NCI-H774 (cell line): Measurements from ENCODE around the gene PNPLA8.
"Not testable (repeated sequence)": the region's sequence is repeated elsewhere in the genome, so short reads cannot be mapped to it uniquely, and the experiment has no call there.

Experiments
- DNase-seq: peaks from one replicate; lab custom pipeline; 2025; lab: John Stamatoyannopoulos, UW

PNPLA8 gene

DNA sequence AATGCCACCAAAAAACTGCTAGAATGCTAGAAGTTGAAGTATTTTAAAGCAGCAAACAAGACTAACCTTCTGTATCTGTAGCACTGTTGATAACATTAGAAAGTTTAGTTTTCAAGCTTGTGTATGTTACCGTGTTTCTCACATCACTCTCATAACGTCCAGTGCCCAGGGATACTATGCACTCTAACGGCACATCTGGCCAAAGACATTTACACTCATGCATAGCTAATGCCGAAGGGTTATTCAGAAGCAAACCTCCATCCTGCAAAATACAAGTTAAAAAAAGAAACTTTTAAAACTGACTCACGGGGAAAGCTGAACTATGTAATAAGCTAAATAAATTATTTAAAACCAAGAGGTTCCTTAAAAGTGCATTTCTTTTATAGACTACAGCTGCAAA is 46.8 kb downstream of the PNPLA8 start:
- no peak for DNase-seq

DNA sequence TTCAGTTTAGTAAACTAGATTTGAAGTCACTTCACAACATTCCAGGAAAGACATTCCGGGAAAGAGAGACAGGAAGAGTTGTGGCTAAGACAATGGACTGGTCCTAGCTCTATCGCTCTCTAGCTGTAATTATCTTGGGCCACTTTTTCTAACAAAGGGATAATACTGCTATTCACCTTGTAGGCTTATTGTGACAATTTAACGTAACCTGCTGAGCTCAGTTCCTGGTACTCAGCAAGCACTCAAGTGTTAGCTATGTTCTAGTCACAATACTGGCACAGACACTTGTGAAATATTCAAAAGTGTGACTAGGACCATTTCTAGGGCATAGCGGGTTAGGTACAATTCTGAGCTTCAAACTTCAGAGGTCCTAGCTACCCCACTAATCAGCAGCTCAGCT is 57.7 kb downstream of the PNPLA8 start:
- no peak for DNase-seq

DNA sequence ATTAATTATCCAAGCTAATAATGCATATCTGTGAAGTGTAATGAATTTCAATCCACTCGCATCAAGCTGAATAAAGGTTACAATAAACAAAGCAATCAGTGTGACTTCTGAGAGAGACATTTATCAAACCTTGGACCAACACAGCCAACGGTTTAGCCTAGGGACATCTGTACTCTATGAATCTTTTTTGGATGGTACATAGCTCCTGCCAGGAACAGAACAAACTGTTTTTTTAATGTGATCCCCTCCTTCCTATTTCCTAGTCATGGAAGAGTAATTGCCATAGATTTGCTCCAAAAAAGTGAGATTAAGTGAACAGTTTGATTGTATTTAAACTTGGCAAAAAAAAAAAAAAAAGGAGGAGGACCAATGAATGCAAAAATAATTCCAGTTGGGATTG is 58.5 kb downstream of the PNPLA8 start:
- no peak for DNase-seq

DNA sequence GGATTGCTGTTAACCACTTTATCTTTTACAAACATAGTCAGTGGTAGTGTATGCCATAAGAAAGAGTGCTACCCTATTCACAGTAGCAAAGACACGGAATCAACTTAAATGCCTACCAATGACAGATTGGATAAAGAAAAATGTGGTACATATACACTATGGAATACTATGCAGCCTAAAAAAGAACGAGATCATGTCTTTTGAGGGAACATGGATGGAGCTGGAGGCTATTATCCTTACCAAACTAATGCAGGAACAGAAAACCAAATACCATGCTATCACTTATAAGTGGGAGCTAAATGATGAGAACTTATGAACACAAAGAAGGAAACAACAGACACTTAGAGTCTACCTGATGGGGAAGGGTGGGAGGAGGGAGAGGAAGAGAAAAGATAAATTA is 59.6 kb downstream of the PNPLA8 start:
- not testable (repeated sequence) for DNase-seq

DNA sequence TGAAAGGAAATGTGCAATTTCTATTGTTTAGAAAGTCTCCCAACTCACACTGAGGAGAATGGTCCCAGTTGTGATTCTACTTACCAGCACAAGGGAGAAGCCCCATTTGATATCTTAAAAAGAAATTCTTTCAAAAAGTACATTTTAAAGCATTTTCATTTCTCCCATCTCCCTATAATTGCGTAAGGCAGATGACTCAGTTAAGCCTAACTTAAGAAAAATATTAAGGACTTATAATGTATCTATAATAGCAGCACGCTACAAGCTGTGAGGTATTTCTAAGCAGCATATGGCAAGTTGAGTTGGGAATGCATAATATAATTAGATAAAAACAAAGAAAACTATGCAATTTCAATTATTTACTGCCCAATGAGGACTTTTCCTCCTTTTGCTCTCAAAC is 61.2 kb downstream of the PNPLA8 start:
- DNase-seq: no peak

DNA sequence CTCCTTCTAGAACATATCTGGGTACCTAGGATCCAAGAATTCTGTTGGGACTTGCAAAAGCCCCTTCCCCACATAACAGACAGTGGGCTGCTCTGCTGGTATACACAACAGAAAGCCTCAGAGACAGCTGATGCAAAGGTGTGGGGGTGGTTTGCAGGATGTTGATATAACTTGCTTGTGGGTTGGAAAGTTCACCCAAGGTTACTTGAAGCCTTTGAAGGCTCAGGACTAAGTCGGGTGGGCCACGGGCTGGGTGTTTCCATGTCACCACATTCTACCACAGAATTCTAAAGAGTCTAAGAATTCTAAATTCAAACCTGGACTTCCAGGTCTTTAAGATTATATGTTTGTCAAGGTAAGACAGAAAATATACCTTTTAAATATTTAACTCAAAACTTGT is 62.3 kb downstream of the PNPLA8 start:
- no peak for DNase-seq

DNA sequence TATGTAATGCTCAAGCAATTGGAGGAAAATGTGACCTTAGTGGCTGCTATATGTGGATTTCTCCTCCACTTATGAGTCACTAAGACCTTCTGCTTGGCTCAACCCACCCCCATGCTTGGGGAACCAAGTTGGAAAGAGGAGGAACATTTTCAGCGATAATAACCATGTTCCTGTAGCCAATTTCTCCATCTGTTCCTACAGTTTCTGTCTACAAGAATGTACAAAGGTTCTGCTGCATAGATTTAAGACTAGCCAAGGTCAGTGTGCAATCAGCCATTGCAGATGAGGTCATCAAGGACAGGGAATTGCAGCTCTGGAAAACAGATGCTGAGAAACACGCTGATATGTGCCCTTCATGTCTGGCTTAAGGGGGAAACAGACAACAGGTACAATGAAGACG is 64.1 kb downstream of the PNPLA8 start:
- no peak for DNase-seq

DNA sequence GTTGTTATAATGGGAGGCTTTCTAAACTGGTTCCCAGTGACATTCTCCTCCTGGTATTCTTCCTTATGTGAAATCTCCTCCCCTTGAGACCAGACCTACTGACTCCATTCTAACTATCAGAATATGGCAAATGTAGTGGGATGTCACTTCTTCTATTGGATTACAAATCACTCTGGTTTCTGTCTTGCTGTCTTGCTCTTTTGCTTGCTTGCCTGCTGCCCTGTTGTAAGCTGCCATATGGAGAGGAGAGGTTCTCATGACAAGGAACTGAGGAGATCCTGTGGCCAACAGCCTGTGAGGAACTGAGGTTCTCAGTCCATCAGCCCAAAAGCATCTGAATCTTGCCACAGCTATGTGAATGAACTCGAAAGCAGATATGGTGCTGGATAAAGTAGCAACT is 65.0 kb downstream of the PNPLA8 start:
- DNase-seq: no peak

DNA sequence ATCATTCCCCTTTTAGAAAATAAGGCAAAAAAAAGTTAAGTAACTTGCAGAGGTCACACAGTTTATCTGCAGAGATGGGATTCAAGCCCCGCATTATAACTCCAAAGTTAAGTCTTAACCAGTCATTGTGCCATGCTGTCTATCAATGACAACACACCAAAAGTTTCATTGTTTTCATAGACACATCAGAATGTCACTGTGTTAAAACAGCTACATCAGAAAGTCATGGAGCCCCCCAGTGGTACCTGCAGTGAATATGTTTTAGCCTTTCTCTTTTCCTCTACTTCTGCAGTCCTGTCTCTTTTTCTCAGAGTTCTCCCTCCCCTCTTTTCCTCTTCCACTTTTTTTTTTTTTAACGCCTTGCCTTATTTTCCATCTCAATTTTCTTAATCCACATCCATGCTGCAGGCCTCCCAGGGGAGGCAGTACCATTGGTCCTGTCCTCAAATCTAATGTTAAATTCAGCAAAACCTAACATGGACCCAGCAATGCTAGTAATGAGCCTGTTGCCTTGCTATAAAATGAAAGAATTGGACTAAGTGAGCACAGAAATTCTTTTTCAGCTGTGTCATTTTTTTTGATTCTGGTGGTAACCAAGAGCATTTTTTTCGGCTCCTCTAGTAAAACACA is 65.9 kb downstream of the PNPLA8 start:
- peak; percentile 27 for DNase-seq

DNA sequence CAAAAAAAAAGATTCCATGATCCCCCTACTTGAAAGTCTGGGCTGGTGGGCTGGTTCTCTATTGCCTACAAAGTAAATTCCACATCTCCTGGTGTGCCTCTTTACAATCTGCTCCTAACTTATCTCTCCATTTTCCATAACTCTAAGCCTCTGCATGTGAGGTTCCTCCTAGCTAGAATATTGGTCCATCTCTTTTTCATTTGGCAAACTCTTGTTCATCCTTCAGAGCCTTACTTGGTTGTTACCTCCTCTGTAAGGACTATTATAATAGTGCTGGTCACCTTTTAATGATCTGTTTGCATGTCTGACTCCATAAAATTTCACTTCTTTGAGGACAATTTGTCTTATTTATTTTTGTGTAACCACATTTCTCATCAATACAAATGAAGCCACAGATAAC is 68.1 kb downstream of the PNPLA8 start:
- DNase-seq: no peak

DNA sequence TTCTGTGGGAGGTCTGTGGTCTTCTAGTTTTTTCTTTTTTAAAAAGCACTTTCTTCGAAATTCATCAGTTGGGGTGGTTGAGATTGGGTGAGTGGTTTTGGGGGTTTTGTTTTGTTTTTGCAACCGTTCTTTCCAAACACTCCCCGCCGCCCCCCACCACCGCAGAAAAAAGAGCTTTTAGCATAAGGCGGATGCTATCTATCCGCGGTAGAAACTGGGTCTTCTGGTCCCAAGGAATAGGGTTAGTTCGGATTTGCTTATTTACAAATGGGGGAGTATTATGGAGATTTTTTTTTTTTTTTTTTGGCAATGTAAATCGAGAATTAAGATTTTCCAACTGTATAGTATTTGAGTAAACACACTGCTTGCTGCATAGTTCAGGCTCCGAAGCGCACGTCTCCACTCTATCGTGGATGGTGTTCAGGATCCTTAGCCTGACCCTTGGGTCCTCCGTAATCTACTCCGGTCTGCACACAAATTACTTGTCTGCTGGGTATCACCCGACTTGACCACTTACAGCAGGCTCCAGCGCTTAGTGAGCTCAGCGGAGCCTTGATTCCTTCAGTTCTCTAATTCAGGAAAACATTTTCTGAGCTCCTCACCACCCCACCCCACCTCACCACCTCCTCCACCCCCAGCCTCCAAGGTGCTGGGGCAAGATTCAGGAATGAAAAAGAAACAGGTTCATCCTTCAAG is 68.9 kb downstream of the PNPLA8 start:
- DNase-seq: no peak

DNA sequence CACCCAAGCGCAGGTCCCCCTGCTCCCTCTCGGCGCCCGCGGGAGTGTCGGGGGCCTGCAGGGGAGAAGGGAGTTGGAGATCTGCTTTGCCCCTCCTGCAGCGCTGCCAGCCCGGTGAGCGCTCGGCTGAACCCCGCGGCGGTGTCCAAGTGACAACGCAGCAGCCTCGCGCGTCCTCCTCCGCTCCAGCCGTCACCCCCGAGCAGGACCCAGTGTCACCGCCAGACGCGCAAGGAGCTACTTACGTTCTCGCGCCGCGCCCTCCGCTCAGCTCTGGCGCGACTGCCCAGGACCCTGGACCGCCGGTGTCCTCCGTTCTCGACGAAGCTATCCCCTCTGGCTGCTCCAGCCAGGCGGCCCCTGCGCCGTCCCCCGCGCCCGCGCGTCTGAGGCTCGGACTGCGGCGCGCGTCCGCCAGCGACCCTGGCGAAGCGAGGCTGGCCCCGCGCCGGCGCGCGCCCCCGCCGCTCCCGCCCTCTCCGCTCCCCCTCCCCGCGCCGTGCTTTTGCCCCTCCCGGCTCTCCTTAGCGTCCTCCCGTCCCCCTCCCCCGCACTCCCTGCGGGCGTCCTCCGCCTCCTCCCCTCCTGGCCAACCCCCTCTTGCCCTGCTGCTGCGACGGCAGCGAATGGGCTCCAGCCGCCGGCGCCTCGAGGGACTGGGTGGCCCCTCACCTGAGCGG is 69.8 kb downstream of the PNPLA8 start, which contains the start of gene NRCAM:
TSS of gene NRCAM (minus strand) at position 439 of the 680 bp plus-strand sequence. CDS start 216,372 bp downstream, outside the sequence.
- DNase-seq: peak; percentile 90

DNA sequence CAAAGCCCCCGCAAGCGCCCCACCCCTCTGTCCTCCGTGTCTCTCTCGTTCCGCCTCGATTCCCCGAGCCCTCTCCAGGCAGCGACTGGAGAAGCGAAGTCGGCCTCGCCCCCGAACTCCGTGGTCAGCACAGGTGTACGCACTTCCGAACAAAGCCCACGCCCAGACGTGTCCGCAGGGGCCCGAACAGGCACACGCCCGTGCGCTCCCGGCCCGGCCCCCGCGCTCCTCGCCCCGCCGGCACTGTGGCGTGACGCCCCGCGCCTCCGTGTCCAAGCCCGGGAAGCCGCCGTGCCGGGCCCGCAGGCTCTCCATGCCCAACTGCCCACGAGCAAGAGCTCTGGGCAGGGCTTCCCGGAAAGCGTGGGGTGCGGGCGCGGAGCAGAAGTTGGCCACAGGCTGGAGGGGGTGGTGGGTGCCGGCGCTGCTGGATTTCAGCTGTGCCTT is 70.4 kb downstream of the PNPLA8 start:
- DNase-seq: no peak

DNA sequence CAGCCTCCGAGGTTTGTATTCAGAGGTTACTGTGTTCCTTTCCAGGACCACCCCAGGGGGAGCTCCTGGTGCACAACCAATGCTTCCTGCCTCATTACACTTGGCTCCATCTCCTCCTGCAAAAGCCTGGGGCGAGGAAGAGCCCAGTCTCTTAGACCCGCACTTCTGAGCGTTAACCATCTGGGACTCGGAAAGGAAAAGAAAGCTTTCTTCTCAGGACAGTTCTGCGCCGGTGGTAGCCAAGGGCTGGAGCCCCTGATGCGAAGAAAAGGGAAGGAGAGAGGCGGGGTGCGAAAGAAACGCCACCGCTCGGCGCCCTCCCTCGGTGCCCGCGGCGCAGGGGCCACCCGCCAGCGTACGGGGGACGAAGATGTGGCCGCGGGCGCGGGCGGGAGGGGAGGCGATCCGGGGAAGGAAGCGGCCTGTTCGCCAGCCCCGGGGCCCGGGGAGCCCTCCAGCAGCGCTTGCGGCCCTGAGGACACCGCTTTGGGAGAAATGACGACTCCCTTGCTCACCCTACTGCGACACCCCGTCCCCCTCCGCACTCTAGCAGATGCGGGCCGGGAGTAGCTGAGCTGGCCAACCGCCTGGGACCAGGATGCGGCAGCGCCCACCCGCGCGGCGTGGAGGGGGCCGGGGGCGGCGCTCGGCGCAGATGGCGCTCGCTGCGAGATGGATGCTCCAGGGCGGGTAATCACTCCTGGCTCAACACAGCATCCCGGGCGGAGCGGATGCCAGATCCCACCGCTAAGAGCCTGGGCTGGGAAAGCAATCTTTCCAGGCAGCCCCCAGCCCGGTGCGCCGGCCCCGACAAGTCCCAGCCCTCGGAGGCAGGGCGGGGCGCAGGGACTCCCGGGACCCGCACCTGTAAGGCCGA is 71.0 kb downstream of the PNPLA8 start:
- no peak for DNase-seq

DNA sequence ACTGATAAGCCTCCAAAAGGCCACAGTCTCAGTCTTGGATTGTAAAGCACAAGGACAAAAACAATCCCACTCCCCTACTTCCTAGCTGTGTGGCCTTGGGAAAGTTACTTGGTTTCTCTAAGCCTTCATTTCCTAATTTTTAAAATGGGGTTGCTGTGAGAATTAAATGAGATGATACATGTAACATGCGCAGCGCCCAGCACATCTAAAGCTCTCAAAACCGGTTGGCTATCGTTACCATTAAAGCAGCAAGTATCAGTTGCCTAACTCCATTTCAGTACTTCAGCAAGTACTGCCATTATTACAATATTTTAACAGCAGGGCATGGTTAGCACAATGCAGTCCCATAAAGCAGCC is 71.6 kb downstream of the PNPLA8 start:
- DNase-seq: no peak

DNA sequence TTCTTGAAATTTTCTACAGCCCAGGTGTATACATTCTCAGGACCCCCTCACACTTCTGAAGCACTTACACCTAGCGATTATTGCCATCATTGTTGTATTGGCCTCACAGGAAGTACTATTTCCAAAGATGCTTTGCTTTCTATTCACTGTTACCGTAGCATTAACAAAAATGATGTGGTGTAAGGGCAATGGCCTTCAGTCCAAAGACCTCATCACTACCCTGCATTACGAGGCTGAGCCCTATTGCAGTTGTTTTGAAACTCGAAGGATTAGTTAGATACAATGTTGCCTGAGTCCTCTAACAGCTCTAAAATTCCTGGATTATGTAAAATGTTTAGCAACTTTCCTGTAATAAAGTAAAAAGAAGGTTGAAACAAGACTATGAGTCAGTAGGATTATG is 72.6 kb downstream of the PNPLA8 start:
- DNase-seq: no peak

DNA sequence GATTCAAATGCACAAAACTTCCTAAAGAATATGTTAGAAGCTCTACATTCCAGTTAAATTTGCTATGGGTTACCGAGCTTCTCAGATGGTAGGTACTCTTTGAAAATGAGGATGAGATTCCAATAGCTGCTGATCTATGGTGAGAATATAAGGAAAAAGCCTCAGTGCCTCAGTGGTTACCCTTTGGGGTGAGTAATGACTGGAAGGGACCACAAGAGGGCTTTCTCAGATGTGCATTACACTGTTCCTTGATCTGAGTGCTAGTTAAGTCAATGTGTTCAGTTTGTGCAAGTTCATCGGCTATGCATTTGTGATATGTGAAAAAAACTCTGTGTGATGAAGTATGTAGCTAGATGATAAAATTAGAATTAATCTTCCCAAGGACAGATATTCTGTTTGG is 73.2 kb downstream of the PNPLA8 start:
- no peak for DNase-seq

DNA sequence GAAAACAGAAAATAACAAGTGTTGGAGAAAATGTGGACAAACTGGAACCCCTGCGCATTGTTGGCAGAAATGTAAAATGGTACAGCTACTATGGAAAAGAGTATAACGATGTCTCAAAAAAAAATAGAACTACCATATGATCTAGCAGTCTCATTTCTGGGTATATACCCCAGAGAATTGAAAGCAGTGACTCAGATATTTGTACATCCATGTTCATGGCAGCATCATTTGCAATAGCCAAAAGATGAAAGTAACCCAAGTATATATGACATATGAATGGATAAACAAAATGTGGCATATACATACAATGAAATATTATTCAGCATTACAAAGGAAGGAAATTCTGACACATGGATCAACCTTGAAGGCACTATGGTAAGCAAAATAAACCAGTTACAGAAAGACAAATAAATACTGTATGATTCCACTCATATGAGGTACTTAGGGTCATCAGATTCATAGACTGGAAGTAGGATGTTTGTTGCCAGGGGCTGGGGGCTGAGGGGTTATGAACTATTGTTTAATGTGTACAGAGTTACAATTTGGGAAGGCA is 74.6 kb downstream of the PNPLA8 start:
- DNase-seq: no peak

DNA sequence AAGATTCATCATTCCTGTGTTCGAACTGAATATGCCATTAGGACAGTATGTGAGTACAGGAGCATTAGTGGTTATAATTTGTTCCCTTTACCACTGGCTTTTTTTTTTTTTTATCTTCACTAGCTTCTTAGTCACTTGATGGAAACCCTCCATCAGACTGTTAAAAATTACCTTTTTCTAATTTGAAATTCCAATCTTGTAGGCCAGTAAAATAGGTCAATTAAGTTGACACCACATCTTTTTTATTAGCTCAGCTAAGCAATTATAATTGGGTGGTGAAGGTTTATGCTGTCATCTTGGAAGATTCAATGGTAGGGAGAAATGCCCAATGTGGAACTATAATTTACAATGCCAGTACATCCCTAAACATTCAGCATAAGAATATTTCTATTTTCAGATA is 75.8 kb downstream of the PNPLA8 start:
- no peak for DNase-seq

DNA sequence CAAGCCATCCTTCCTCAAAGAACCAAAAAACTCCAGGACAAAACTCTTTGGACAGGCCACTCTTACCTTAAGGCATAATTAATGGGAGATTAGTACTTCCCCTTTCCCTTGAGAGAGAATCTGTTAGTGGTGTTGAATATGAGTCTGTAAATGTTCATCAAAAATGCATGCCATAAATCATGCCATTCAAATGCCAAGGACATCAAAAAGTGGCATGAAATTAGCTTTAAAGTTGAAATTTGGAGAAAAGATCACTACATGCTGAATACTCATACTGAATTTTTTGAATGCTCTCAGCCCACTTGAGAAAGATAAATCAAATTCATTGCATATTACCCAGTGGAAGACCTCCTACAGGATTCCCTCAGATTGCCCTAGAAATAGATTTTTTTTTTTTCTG is 76.4 kb downstream of the PNPLA8 start:
- DNase-seq: no peak

DNA sequence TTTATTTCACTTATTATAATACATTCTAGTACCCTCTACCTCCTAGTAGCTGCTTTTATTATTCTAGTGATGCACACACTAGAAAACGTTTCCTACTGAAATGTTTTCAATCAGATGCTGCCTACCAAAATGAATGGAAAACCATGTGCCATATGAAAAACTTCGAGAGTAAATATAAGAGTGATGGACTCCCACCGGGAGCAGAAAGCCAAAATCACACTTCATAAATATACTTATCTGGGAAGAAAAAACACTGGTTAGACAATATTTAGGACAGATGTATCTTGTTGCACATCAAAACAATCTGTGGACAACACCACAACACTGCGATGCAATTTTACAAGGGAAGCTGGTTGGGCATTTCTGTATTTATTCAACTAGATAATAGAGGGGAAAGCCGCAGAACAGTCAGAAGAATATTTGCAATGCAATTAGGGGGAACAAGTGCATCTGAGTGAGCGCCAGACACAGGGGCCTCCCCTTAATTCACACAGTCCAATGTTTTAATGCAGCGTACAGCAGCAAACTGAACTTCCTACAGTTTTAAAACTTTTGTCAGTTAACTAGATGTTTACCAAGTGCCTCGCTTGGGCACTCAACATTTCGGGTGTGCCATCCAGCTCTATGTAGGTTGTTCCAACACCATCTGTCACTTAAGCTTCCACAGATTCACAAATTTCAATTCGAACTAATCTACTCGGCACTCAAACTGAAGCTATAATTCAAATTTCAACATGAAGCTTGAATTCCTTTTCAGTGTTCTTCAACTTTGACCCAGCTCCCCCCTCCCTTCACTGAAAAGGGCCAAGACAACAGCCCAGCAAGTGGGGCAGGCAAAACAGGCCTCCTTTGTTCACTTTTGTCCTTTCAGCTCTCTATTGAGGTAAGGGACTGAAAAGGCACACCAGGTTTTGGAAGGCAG is 77.1 kb downstream of the PNPLA8 start:
- DNase-seq: peak; percentile 48
